ENCODE data around the gene KCNJ15.

Gene KCNJ15

DNA sequence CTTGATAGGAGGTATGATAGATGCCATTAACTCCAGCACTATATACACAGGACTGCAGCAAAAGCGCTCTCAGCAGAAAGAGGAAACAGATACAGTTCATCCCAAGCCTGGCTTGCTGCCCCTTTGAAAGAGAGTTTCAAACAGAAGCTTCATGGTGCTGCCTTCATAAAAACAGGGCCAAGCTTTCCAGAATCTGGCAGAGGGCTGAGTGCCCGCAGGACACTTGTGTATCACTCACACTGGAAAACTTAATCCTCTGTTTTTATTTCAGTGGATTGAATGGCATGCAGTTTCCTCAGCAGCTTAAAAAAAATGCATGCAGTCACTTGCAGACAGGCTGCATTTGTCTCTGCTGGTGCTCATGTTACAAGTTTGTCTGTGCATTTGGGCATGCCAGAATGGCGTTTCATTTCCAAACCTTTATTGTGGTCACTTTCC, 40.4 kb downstream of the KCNJ15 start:
- peak in 2 of 56 donors; percentile 7 to 8 for DNase-seq

GRCh38 chr21:38297871-38298270, 41.1 kb downstream of the KCNJ15 start:
- no peak for DNase-seq

GRCh38 chr21:38298832-38299231, 42.0 kb downstream of the KCNJ15 start:
- DNase-seq = no peak

- no peak for DNase-seq
These were observed 42.9 kb downstream of the KCNJ15 start for GRCh38 chr21:38299671-38300070.

GRCh38 chr21:38300141-38300578, 43.4 kb downstream of the KCNJ15 start:
- DNase-seq = no peak

GRCh38 chr21:38301321-38302214, 44.8 kb downstream of the KCNJ15 start:
- DNase-seq = no peak

GRCh38 chr21:38303300-38303699, 46.5 kb downstream of the KCNJ15 start:
- no peak for DNase-seq

- DNase-seq = no peak
These were observed 49.8 kb downstream of the KCNJ15 start for GRCh38 chr21:38306433-38307141.

DNA sequence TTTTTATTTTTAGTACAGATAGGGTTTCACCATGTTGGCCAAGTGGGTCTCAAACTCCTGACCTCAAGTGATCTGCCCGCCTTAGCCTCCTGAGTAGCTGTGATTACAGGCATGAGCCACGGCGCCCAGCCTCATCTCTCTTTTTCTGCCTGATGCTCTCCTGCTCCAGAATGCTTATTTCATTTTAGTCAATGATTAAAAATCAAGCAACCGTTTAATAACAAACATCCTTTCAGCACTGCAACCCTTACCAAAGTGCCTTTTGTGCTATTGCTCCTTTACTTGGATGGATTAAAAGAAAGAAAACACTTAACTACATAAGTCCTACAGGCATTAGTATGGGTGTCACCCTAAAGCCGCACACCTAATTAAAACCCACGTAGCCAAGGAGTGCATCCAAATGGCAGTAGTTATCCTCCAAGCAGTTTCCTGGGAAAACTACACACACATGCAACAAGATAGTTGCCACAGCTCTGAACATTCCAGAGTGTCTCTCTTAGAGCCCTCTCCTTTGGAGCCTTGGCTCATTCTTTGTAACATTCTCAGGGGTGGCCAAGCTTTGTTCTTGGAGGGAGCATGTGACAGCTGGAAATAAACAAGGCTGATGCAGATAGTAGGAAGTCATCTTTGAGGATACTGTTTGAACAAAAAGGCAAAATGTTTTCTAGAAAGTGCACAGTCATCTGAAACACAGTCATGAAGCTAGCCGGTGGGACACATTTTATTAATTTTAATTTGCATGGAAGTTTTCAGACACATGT, 51.2 kb downstream of the KCNJ15 start:
- no peak for DNase-seq

GRCh38 chr21:38308532-38309119, 51.8 kb downstream of the KCNJ15 start:
- no peak for DNase-seq

- no peak for DNase-seq
These were observed 54.1 kb downstream of the KCNJ15 start for GRCh38 chr21:38310646-38311485.

GRCh38 chr21:38311765-38312164, 55.0 kb downstream of the KCNJ15 start:
- no peak for DNase-seq

GRCh38 chr21:38312822-38313221, 56.0 kb downstream of the KCNJ15 start:
- DNase-seq = no peak

GRCh38 chr21:38314558-38314957, 57.8 kb downstream of the KCNJ15 start:
- DNase-seq = peak in 1 of 56 donors; percentile 1

DNA sequence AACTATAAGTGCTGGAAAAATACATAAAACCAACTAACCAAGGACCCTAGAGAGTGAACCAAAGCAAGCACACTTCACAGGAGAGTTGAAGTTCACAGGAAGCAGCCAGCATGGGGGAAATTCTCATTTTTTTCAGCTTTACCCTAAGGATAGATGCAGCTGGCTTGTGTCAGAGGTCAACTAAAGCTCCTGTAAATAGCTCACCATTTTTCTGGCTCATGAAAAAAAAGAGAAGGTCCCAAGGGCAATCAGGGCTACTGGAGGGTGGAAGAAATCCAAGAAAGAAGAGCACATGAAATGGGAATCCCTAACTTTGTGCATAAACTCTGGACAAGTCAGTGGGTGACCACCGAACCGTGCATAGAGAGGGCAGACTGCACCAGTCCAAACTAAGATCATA, 58.3 kb downstream of the KCNJ15 start:
- DNase-seq = no peak

DNA sequence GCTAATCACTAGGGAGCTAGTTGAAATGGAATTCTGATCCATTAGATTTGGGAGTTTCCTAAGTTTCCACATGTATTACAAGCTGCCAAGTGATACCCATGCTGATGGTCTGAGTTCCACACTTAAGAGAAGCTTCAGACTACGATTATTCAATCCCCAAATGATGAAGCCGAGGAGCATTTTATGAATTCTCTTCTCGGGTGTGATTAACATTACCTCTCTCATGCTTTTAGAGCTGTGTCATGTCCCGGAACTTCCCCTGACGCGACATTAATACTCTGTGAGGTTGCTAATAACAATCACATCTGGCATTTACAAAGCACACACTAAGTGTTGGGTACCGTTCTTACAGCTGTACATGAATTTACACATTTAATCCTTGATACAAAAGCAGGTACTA, 63.0 kb downstream of the KCNJ15 start:
- no peak for DNase-seq

GRCh38 chr21:38321568-38321967, 64.8 kb downstream of the KCNJ15 start:
- no peak for DNase-seq

DNA sequence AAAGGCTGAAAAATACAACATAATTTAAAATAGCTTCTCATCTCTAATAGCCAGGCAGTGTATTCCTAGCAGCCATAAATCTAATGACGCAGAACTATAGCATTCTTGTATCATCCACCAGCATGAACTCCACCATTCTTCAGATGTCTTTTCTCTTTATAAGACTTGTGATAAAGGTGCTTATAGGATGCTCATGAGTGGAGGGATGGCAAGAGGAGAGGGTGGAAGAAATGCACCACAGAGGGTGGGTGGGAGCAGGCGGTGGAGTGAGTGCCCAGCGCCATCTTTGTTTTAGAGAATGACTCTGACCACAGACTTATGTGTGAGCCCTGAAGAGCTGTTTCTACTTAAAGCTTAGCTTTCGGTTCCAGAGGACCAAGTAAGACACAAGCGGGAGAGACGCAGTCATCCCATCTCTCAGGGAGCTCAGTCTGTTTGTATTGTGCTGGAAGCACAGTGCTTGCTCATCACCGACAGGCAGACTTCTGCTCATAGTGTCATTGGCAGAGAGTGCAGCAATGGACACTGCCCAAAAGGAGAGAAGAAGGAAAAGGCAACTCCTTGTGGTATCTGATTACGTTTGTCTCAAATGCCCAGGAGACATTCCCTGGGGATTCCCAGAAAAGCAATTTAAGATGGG, 65.6 kb downstream of the KCNJ15 start:
- no peak for DNase-seq

DNA sequence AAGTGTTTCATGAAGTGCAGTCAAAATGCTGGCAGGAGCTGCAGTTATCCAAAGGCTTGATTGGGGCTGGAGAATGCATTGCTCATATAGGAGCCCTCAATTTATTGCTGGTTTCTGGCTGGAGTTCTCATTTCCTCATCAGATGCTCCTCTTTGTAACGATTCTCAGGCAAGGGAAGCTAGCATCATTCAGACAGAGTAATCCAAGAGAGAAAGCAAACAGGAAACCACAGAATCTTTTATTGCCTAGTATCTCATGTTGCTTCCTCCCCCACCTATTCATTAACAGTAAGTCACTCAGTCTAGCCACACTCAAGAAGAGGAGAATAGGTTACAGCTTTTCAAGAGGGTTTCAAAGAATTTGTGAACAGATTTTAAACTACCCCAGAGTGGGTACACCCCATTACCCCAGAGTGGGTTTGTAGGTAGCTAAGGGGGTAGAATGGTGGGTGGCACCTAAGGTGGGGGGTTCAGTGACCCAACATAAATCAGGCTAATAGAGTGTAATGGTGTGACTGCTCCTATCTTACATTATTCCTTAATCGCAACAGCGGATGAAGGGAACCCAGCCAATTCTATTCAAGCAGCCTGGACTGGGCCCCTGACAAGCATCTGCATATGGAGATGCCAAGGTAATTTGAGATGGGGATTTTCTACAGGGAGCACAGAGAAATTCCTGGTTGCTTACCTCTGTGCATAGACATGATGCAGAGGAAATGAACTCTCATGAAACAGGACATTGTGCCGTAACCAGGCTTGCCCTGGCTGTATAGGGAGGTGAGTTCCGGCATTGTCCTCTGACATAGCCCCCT, 67.1 kb downstream of the KCNJ15 start:
- no peak for DNase-seq

All from amygdala (tissue), 56 donors.